HG03060 (cell line): ENCODE measurements around the gene BCAS2.
"Not testable (repeated sequence)": the region's sequence is repeated elsewhere in the genome, so short reads cannot be mapped to it uniquely, and the experiment has no call there.

Experiments
- ATAC-seq: cut with Tn5 transposase; IDR thresholded peaks from one replicate; pipeline ENCODE4 v1.9.1; 2021; ENCODE audit warnings: low read depth, moderate number of reproducible peaks; ENCODE audit not compliant: unreplicated experiment

Gene BCAS2

GRCh38 chr1:114581335-114582287, at the start of gene BCAS2:
BCAS2 (minus strand) TSS chr1:114581615; CDS start chr1:114581591, 24 bp downstream.
- peak; percentile 100 for ATAC-seq

DNA sequence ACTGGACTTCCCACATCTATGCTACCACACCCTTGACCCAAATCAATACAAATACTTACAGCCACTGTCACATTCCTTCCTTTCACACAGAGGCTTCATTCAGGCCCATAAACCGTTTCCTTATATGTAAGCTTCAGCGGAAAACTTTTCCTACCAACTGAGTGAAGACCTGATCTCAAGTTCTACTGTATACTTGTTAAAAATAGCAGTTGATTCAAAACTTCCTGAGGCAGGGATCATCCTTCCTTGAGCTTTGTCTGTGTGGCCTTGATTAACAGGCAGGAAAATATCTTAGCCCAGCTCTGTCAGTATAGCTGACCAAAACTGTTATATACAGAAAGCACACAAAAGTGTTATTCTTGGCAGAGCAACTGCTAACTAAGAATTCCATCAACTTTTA, 45.7 kb upstream of the BCAS2 start:
- no peak for ATAC-seq

DNA sequence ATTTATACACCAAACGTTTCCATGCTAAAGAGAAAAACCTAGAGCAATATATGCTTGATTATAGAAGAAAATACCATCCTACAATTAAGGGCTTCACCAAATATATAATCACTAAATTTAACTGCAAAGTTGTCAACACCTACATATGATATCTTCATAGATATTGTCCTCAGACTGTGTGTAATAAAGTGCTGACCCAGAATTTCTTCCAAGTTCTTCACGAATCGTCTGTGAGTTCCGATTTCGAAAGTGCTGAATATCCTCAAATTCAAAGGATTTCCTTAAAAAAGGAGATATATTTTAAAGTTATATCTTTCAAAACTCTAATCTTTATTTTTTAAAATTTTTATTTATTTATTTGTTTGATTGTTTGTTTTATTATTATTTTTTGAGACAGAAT, 41.9 kb upstream of the BCAS2 start:
- ATAC-seq = no peak

- ATAC-seq = no peak
These were observed 39.0 kb upstream of the BCAS2 start for GRCh38 chr1:114620419-114620818.

DNA sequence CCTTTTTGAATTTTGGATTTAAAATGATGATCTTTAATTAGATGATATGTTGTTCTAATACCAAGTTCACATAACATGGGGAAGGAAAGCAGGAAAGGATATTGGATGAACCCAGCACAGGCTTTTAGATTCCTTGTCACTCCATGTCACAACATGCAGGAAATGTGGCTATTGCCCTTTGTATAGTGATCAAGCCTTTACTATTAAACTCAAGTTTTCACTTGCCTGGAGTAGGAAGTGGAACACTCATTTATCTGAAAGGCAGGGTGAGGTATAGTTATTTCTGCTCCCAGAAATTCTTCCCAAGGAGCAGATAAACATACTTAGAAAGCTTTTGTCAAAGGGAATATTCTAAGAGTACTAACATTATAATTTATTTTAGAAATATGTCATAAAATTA, 37.2 kb upstream of the BCAS2 start:
- no peak for ATAC-seq

GRCh38 chr1:114610546-114611245, 29.3 kb upstream of the BCAS2 start:
- no peak for ATAC-seq

DNA sequence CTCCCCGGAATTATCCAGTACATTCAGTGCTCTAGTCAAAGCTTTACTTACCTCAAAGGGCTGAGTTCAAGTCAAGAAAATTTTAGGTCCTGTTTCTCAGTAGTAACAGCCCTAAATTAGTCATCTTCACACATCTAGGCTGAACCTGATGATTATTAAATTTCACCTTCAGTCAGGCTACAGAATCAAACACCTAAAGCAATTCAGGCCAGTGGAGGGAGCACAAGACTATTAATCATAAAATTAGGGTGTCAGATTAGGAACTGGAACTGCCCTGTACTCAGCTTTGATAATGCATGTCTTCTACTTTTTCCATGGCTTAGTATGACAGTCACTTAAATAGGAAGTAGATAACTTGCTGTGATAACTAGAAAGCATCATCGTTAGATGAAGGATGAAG, 28.4 kb upstream of the BCAS2 start:
- ATAC-seq = no peak

GRCh38 chr1:114609026-114609425, 27.6 kb upstream of the BCAS2 start:
- no peak for ATAC-seq

DNA sequence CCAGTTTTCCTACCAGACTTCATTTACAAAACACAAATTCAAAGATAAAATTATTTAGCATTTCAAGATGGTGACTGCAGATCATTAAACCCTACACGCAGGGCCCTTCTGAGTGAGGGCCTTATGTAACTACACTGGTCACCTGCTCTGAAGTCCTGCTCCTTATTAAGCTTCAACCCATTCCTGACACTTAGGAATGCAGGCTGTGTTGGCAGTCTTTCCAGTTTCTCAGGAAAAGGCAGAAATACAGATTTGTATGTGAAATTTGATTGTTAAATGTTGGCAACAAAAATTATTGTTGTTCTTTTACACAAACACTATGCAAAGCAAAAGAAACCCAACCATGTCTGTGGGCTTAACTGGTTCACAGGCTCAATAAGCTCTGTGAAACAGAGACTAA, 25.8 kb upstream of the BCAS2 start:
- no peak for ATAC-seq

- ATAC-seq = no peak
These were observed 16.5 kb upstream of the BCAS2 start for GRCh38 chr1:114597949-114598348.

- no peak for ATAC-seq
These were observed 14.2 kb upstream of the BCAS2 start for GRCh38 chr1:114595602-114596001.

GRCh38 chr1:114594046-114594445, 12.6 kb upstream of the BCAS2 start:
- no peak for ATAC-seq

GRCh38 chr1:114589122-114589521, 7.7 kb upstream of the BCAS2 start:
- ATAC-seq = no peak

GRCh38 chr1:114588196-114588689, 6.8 kb upstream of the BCAS2 start:
- ATAC-seq = no peak

DNA sequence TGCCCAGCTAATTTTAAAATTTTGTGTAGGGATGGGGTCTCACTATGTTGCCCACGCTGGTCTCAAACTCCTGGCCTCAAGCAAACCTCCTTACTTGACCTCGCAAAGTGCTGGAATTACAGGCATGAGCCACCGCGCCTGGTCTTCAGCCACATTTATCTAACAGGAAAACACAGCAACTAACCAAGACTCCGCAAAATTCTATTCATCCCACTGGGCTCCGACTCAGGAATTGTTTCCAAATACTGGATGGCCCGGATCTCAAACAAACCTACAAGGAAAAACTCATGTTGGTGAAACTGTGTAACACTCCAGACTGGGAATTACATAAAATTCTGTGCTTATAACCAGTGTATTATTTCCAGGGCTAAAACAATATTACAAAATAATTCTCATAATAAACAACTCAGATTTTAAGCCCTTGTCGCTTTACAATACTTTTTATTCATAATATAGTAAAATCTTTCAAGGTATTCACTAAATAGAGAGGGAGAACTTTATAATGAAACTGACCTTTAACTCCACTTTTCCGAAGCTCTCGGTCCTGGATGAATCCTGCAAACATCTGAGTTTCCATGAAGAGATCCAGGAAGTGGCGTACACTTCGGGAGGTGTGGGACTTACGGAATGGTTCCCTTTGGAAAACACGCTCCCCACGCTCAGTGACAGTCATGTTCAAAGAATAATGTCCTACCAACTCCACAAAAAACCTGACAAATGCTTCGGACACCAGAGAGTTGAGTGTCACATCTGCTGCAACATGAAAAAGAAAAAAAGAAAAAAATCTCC, 6.0 kb upstream of the BCAS2 start:
- no peak for ATAC-seq

DNA sequence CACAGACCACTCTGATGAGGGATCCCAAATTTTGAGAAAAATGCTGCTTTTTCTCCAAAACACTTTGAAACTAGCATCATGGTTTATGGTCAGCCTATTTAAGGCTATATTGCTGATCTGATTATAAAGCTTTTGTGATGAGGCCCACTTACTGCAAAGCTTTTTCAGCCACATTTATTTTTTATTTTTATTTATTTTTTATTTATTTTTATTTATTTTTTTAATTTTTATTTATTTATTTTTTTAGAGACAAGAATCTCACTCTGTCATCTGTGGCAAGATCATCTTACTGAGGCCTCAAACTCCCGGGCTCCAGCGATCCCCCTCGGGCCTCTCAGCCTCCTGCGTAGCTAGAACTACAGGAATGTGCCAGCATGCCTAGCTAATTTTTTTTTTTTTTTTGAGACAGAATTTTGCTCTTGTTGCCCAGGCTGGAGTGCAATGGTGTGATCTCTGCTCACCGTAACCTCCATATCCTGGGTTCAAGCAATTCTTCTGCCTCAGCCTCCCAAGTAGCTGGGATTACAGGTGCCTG, 5.2 kb upstream of the BCAS2 start:
- no peak for ATAC-seq

- ATAC-seq = no peak
These were observed 3.8 kb upstream of the BCAS2 start for GRCh38 chr1:114585231-114585630.

DNA sequence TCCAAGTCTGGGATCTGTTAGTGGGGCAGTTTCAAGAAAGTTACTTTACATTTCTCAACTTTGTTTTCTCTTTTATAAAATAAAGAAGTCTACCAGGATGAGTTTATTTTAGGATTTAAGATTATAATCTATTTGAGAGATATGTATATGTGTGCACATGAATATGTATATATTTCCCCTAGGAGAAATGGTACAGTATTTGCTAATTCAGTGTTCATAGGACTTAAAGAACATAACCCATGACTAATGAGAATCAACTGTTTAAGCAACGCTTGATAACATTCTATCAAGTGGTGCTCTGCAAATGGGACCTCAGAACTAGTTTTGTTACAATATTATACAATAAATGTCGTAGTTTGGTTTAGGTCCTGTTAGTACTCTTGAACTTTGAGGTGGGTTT, 7.0 kb downstream of the BCAS2 start:
- ATAC-seq = no peak

- ATAC-seq = no peak
These were observed 17.3 kb downstream of the BCAS2 start for GRCh38 chr1:114564141-114564540.

- ATAC-seq = not testable (repeated sequence)
These were observed 18.4 kb downstream of the BCAS2 start for GRCh38 chr1:114562978-114563510.
